ENCODE results near the gene RPS16. TPM values are rescaled to one million over a fixed set of nuclear protein-coding genes. Genes with fewer than 3 reads are reported as not detected.

The RPS16 gene
- total and polyA plus RNA-seq, 9 of the 15 experiments (the other 6 are each of a cell fraction or from before 2014, with no cell fraction given), result 82.6 to 3,671 (median 2,204) TPM

DNA sequence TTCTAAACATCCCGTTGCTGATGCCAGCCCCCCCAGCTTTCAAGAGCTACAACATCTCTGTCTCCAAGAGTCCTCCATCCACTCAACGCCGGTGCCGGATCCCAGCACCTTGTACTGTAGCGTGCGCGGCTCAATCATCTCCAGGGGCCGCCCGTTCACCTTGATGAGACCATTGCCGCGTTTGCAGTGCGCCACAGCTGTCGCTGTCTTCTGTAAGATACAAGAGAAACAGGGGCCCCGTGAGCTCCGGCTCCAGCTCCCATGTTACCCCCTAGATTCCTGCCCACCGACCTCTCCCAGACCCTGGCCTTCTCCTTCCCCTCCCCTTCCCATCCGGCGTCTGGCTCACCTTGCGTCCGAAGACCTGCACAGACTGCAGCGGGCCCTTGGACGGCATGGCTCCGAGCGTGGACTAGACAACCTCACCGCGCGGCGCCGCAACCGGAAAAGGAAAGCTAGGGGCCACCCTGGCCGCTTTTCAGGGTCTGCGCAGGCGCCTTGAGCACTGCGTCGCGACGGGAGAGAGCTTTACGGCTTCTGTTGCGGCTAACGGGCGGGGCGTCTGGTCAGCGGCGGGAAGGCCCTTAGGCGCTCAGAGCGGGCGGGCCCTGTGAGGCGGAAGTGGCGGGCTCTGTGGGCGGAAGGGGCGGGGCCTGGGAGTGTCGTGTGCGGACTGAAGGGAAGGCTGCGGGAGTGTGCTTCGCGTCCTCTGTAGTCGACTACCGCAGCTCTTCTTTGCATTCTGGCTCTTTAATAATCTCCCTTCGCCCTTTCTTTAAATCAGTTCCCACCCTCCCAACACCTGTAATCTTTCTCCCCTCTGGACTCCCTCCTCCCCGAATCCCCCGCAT lies at the start of gene RPS16 (continued):
- TF ChIP-seq ESRRA (IDR thresholded peaks at IDR 0.05; ENCODE audit: borderline replicate concordance, low read depth) (peak; percentile 81), FOSL1 (tag; conservative IDR thresholded peaks at IDR 0.05) (no peak), ZBTB1 (CRISPR knock-in tag; IDR thresholded peaks at IDR 0.05; ENCODE audit: borderline replicate concordance, low read depth) (peak; percentile 75; the same call in 1 of the 2 replicates), STAT5B (CRISPR knock-in tag; IDR thresholded peaks at IDR 0.05) (no peak)
- TF ChIP-seq, protein P1, sequence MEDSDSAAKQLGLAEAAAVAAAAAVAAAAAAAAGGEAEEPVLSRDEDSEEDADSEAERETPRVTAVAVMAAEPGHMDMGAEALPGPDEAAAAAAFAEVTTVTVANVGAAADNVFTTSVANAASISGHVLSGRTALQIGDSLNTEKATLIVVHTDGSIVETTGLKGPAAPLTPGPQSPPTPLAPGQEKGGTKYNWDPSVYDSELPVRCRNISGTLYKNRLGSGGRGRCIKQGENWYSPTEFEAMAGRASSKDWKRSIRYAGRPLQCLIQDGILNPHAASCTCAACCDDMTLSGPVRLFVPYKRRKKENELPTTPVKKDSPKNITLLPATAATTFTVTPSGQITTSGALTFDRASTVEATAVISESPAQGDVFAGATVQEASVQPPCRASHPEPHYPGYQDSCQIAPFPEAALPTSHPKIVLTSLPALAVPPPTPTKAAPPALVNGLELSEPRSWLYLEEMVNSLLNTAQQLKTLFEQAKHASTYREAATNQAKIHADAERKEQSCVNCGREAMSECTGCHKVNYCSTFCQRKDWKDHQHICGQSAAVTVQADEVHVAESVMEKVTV (CRISPR knock-in tag; IDR thresholded peaks at IDR 0.05), result no peak; the same call in 1 of the 2 replicates

DNA sequence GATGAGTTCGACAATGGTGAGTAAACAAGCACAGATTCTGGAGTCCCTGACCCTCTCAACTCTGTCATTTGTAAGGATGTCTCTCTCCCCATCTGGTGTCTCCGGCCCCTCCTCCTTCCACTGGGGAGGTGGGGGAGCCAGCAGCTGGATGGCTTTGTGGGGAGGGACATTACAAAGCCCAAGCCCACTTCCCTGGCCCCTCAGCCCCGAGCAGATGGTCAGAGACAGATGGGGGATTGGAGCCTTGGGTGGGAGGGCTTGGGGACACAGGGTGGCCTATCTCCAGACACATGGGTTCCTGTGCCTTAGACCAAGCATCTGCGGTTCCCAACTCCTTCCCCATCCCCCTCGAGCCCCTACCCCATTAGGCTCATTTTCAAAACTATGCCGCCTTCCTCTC lies 47.4 kb upstream of the RPS16 start:
- no peak for ATAC-seq
- intact Hi-C loops (cut with micrococcal nuclease) (loop anchor here (5.0 kb wide), 1 partner anchor 36 kb away; the partner anchor contains the start of gene SUPT5H), in situ Hi-C loops (cut with MboI) (no loop called here)
- Histone ChIP-seq H3K27ac (ENCODE audit: extremely low read depth, low read depth, low read length) (no peak overlapping the region), H3K79me2 (ENCODE audit: control insufficient read depth, insufficient read depth, low read length) (peaks cover 35% of the 10 kb centered on the region), H3K4me2 (ENCODE audit: insufficient read depth, low read length) (no peak overlapping the region), H4K20me1 (replicated peaks; ENCODE audit: control insufficient read depth, insufficient read depth, low read length) (0 out of 2 replicates have a peak, but pooled peaks cover 9% of the 10 kb centered on the region), H3K4me3 (no peak overlapping the region), H3K27me3 (ENCODE audit: control insufficient read depth in 2 of 2, insufficient read depth in 2 of 2, low read length in 2 of 2) (no peaks in the 10 kb centered on the region), H2AFZ (ENCODE audit: low read depth, low read length) (no peak overlapping the region), H3K9ac (ENCODE audit: insufficient read depth in 1 of 2, low read depth in 2 of 2, low read length in 2 of 2) (peak overlapping the region in 1 of 2 experiments; percentile 21; a peak in 1 of 4 replicates), H3K4me1 (replicated peaks in 1 of 2; ENCODE audit: control insufficient read depth in 2 of 2, insufficient read depth in 2 of 2, low read length in 2 of 2) (peaks cover 10 to 17% of the 10 kb centered on the region in 2 experiments; a peak in 4 of 5 replicates), H3K9me3 (replicated peaks; ENCODE audit: control insufficient read depth, insufficient read depth, low read depth, low read length) (no peaks in the 10 kb centered on the region), H3K9me1 (ENCODE audit: control insufficient read depth, insufficient read depth, low read length) (no peaks in the 10 kb centered on the region), H3K36me3 (ENCODE audit: control insufficient read depth, insufficient read depth, low read length) (peaks cover 62% of the 10 kb centered on the region)
- FAIRE-seq, result peak; percentile 54
- 70% methylated on average over 1 of the region's 6 CpGs for WGBS (ENCODE audit: insufficient coverage, low coverage, missing lambda C conversion rate)
- no TSS peak for BruUV-seq (replicated peaks)
- DNase-seq (ENCODE audit: extremely low read depth in 1 of 4, low spot score in 3 of 4), result no peak
- CTCF ChIA-PET (ENCODE audit: low intra/inter-chr PET ratio), result no interaction called here
- POLR2A ChIA-PET, result interaction anchor here (1.0 kb wide), 1 partner anchor 9 kb away, joined by 3 read pairs; no protein-coding TSS in a partner anchor
- no peak for TF ChIP-seq ZNF197 (CRISPR knock-in tag; IDR thresholded peaks at IDR 0.05; ENCODE audit: low read depth)
- no peak for TF ChIP-seq KAT8 (IDR thresholded peaks at IDR 0.05; ENCODE audit: low read depth)
- no peak for TF ChIP-seq PHB2 (IDR thresholded peaks at IDR 0.05; ENCODE audit: low read depth)
- TF ChIP-seq, protein P2, sequence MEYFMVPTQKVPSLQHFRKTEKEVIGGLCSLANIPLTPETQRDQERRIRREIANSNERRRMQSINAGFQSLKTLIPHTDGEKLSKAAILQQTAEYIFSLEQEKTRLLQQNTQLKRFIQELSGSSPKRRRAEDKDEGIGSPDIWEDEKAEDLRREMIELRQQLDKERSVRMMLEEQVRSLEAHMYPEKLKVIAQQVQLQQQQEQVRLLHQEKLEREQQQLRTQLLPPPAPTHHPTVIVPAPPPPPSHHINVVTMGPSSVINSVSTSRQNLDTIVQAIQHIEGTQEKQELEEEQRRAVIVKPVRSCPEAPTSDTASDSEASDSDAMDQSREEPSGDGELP (CRISPR knock-in tag; IDR thresholded peaks at IDR 0.05; ENCODE audit: borderline replicate concordance), result no peak
- TF ChIP-seq, protein P3, sequence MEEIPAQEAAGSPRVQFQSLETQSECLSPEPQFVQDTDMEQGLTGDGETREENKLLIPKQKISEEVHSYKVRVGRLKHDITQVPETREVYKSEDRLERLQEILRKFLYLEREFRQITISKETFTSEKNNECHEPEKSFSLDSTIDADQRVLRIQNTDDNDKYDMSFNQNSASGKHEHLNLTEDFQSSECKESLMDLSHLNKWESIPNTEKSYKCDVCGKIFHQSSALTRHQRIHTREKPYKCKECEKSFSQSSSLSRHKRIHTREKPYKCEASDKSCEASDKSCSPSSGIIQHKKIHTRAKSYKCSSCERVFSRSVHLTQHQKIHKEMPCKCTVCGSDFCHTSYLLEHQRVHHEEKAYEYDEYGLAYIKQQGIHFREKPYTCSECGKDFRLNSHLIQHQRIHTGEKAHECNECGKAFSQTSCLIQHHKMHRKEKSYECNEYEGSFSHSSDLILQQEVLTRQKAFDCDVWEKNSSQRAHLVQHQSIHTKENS (CRISPR knock-in tag; IDR thresholded peaks at IDR 0.05), result no peak

Data from K562 (cell line).